LNCaP clone FGC (cell line): ENCODE results near the gene UQCC3.
A peak's percentile ranks its signal among the peaks of the same experiment; 100 is the strongest.

ENCODE experiments used
- DNase-seq: peaks from one replicate; pipeline ENCODE4 v3.0.0-alpha.2; 2011; ENCODE audit warnings: low read depth
- H3K4me3 ChIP-seq: 2 replicates; pipeline ENCODE4 v1.5.1; 2011; ENCODE audit warnings: mild to moderate bottlenecking, low read depth, low read length, control low read depth
- CTCF ChIP-seq: IDR thresholded peaks from 2 replicates; pipeline ENCODE4 v1.5.1; 2012; ENCODE audit warnings: mild to moderate bottlenecking; ENCODE audit not compliant: control insufficient read depth, insufficient read depth; ENCODE audit errors: extremely low read depth

Gene UQCC3

DNA sequence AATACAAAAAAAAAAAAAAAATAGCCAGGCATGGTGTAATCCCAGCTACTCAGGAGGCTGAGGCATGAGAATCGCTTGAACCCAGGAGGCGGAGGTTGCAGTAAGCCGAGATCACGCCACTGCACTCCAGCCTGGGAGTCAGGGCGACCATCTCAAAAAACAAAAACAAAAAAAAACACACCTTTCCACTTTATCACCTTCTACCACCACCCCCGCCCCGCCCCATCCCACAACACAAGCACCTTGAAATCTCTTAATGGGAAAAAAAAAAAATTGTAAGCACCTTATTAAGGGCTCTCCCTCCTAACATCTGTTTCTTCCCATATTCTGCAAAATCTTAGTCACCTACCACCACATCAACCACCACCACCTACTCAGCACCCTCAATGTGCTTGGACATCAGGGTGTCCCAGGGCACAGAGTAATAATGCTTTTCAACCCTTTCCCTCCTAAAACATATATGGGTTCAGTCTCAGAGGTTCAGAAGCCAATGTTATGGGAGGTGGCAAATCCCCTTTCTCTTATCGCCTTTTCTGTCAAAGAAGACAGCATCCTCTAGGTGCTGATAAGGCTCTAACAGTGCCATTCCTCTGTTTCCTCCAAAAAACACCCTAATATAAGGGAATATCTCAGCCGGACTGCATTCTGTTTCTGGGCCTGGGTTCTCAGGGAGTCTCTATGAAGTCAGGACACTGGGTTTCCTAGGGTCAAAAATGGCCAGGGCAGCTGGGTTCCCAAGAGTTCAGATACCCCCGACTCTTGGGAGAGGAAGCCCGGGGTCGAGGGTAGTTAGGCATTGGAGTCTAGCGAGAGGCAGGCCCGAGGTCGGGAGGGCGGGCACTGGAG, 19.1 kb upstream of the UQCC3 start:
- no peak for DNase-seq
- TF ChIP-seq CTCF: no peak
- peak overlapping the region; percentile 87 for H3K4me3 ChIP-seq

- H3K4me3 ChIP-seq: no peak overlapping the region
- no peak for DNase-seq
- TF ChIP-seq CTCF: no peak
These were observed 17.2 kb upstream of the UQCC3 start for GRCh38 chr11:62654297-62654696.

DNA sequence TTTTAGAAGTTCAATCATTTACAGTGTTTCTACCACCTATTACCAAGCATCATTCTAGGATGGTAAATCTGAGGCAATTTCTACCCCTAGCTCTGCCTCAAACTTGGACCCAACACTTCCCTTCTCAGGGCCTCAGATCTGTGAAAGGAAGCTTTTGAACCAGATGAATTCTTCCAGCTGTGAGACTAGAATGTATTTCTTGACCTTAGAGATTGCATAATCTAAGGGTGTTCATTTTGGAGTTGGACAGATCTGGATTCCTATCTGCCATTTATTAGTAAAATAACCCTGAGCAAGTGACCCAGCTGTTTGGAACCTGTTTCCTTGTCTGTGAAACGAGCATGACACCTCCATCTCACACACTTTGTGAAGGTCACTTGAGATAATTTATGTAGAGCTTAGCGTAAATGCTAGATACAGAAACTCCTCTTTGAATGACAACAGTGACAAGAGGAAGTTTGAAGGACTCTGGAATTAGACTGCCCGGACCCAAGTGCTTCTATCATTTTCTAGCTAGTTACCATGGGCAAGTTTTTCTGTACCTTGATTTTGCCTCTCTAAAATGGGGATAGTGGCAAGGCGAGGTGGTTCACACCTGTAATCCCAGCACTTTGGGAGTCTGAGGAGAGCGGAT, 14.6 kb upstream of the UQCC3 start:
- H3K4me3 ChIP-seq: no peak overlapping the region
- TF ChIP-seq CTCF: no peak
- DNase-seq: no peak

GRCh38 chr11:62664405-62665074, 6.9 kb upstream of the UQCC3 start:
- no peak for DNase-seq
- peak overlapping the region; percentile 97 for H3K4me3 ChIP-seq
- TF ChIP-seq CTCF: no peak

DNA sequence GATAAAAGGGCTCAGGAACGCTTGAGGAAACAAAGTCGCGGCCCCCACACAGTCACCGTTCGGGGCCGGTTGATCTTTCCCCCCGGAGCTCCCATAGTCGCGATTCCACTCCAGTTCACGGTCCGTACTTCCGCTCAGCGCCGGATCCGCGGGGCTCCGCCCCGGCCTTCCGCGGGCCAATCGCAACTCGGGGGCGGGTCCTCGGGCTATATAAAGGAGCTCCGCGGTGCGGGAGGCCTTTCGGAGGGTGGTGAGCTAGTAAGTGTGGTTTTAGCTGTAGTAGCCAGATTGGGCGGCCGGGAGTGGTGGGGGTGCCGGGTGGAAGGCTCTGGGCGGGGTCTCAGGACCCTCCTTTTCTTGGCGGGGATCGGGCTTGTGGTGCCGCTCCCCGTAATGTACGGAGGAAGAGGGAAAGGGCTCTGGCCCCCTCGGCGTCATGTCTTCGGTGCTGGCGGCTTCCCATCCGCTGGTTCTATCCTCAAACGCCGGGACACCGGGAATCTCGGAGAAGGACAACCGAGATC, 6.3 kb upstream of the UQCC3 start, which contains the start of the genes C11orf98 and CSKMT:
C11orf98 (minus strand) TSS at position 136 of the 524 bp plus-strand sequence; CDS start at position 95, 41 bp downstream.
CSKMT (plus strand) TSS at position 238 of the 524 bp plus-strand sequence. CDS start 568 bp downstream, outside the sequence.
- no peak for TF ChIP-seq CTCF
- H3K4me3 ChIP-seq: peak within 1 kb of the TSS; percentile 97
- DNase-seq: no peak

DNA sequence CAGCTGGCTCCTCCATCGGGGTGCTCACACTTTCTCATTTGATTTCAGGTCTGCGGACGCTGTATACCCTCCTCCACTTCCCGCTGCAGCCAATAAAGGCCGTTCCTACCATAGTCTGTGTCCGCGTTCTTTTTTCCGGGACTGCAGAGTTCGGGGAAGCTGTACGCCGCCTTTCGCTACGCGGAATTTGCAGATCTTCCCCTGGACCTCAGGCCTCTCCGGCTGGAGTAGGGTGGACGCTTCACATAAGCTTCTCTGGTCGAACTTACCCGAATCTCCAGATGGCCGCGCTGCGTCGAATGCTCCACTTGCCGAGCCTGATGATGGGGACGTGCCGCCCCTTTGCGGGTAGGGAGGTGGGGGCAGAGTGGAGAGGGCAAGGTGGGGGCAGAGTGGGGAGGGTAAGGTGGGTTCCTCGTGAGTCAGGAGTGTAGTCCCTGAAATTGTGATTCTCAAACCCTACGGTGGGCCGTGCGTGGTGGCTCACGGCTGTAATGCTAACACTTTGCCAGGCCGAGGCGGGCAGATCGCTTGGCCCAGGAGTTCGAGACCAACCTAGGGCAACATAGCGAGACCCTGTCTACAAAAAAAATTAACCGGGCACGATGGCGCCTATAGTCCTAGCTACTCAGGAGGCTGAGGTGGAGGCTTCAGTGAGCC, 5.7 kb upstream of the UQCC3 start:
- TF ChIP-seq CTCF: no peak
- no peak for DNase-seq
- H3K4me3 ChIP-seq: peak overlapping the region; percentile 97
